ENCODE measurements around the gene MRPS23. TPM values are rescaled to one million over a fixed set of nuclear protein-coding genes. Genes with fewer than 3 reads are reported as not detected.

Gene MRPS23
- total and polyA plus RNA-seq, 2 of the 13 experiments (the other 11 are each of a cell fraction or from before 2014, with no cell fraction given): 63.2 to 181 TPM

DNA sequence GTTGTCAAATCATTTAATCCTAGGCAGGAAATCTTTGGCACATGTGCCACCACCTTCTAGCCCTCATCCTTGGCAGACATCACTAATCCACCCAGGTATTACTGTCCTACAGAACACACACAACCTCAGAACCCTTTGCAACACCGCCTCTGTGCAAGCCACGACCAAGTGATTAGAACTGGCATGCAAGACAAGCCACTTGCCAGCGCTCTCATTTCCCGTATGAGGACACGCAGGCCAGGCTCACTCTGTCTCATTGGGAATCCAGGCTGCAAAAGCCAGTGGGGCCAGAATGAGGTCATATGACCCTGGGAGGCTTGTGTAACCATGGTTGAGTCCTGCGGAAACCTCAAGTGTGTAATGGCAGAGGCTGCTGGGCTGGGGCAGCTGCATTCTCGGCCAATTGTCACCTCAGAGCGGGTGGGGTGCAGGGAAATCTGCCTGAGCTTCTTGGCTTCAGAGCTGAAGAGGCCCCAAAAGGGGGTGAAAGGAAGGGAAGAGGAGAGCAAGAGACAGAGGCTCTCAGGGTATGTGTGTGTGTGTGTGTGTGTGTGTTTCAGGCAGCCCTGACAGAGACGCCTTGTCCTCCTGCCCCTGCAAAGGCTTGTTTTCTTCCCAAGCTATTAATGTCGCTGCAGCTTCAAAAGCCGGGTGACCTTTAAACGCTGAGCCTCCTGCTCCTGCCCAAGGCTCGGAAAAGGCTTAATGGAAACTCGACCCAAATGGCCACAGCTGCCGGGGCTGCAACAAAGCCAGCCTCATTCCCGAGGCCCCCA lies 43.2 kb upstream of the MRPS23 start (continued):
- TF ChIP-seq, protein P1, sequence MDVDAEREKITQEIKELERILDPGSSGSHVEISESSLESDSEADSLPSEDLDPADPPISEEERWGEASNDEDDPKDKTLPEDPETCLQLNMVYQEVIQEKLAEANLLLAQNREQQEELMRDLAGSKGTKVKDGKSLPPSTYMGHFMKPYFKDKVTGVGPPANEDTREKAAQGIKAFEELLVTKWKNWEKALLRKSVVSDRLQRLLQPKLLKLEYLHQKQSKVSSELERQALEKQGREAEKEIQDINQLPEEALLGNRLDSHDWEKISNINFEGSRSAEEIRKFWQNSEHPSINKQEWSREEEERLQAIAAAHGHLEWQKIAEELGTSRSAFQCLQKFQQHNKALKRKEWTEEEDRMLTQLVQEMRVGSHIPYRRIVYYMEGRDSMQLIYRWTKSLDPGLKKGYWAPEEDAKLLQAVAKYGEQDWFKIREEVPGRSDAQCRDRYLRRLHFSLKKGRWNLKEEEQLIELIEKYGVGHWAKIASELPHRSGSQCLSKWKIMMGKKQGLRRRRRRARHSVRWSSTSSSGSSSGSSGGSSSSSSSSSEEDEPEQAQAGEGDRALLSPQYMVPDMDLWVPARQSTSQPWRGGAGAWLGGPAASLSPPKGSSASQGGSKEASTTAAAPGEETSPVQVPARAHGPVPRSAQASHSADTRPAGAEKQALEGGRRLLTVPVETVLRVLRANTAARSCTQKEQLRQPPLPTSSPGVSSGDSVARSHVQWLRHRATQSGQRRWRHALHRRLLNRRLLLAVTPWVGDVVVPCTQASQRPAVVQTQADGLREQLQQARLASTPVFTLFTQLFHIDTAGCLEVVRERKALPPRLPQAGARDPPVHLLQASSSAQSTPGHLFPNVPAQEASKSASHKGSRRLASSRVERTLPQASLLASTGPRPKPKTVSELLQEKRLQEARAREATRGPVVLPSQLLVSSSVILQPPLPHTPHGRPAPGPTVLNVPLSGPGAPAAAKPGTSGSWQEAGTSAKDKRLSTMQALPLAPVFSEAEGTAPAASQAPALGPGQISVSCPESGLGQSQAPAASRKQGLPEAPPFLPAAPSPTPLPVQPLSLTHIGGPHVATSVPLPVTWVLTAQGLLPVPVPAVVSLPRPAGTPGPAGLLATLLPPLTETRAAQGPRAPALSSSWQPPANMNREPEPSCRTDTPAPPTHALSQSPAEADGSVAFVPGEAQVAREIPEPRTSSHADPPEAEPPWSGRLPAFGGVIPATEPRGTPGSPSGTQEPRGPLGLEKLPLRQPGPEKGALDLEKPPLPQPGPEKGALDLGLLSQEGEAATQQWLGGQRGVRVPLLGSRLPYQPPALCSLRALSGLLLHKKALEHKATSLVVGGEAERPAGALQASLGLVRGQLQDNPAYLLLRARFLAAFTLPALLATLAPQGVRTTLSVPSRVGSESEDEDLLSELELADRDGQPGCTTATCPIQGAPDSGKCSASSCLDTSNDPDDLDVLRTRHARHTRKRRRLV (CRISPR knock-in tag; IDR thresholded peaks at IDR 0.05): 0 out of 2 replicates have a peak, but pooled peaks have one; percentile 23
- 0 out of 2 replicates have a peak, but pooled peaks have one; percentile 59 for TF ChIP-seq GATAD1 (CRISPR knock-in tag; IDR thresholded peaks at IDR 0.05)
- TF ChIP-seq SMAD9 (CRISPR knock-in tag; IDR thresholded peaks at IDR 0.05): no peak
- TF ChIP-seq PAXIP1 (CRISPR knock-in tag; conservative IDR thresholded peaks at IDR 0.05): peak; percentile 72
- TF ChIP-seq TEAD3 (CRISPR knock-in tag; optimal IDR thresholded peaks at IDR 0.05; ENCODE audit: borderline replicate concordance): peak; percentile 31
- no peak for TF ChIP-seq ARNTL (CRISPR knock-in tag; IDR thresholded peaks at IDR 0.05)
- no peak for TF ChIP-seq MTA3 (CRISPR knock-in tag; IDR thresholded peaks at IDR 0.05)
- TF ChIP-seq ZNF558 (CRISPR knock-in tag; IDR thresholded peaks at IDR 0.05; ENCODE audit: borderline replicate concordance): no peak
- no peak for TF ChIP-seq TAF15 (IDR thresholded peaks at IDR 0.05; ENCODE audit: low read depth, low read length, poor library complexity, severe bottlenecking)
- TF ChIP-seq, protein P2, sequence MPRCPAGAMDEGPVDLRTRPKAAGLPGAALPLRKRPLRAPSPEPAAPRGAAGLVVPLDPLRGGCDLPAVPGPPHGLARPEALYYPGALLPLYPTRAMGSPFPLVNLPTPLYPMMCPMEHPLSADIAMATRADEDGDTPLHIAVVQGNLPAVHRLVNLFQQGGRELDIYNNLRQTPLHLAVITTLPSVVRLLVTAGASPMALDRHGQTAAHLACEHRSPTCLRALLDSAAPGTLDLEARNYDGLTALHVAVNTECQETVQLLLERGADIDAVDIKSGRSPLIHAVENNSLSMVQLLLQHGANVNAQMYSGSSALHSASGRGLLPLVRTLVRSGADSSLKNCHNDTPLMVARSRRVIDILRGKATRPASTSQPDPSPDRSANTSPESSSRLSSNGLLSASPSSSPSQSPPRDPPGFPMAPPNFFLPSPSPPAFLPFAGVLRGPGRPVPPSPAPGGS (CRISPR knock-in tag; IDR thresholded peaks at IDR 0.05): peak; percentile 71; the same call in 1 of the 2 replicates
- TF ChIP-seq RERE (CRISPR knock-in tag; IDR thresholded peaks at IDR 0.05; ENCODE audit: low read depth): no peak

Measured in HepG2 (cell line).